Kidney (tissue), 14 donors: Measurements from ENCODE around the gene HRAS. TPM values are rescaled to one million over a fixed set of nuclear protein-coding genes. Genes with fewer than 3 reads are reported as not detected.

Source experiments
- DNase-seq, 5 donors: peaks; one replicate each; pipeline ENCODE4 v3.0.0-alpha.2; 2013 to 2020
- FAIRE-seq: peaks from 2 replicates; lab custom pipeline; 2012; peaks lifted over from hg19 to GRCh38; lab: Jason Lieb, UNC
- H3K27ac ChIP-seq, 2 donors: one replicate each; pipeline ENCODE4 v1.7.0; 2013; ENCODE audit warnings: low read depth in 2 of 2, low read length in 2 of 2, inconsistent platforms in 1 of 2
- H3K27me3 ChIP-seq: one replicate; pipeline ENCODE4 v1.7.1; 2013; ENCODE audit warnings: low read length, inconsistent platforms; ENCODE audit not compliant: control insufficient read depth, insufficient read depth
- H3K36me3 ChIP-seq, 3 donors: one replicate each; pipeline versions ENCODE4 v1.7.0 to v1.7.1; 2013; ENCODE audit warnings: low read length in 3 of 3, control low read depth in 1 of 3, inconsistent platforms in 1 of 3; ENCODE audit not compliant: insufficient read depth in 3 of 3, control insufficient read depth in 2 of 3
- H3K4me1 ChIP-seq, 3 donors: one replicate each; pipeline versions ENCODE4 v1.7.0 to v1.7.1; 2013; ENCODE audit warnings: low read length in 3 of 3, inconsistent platforms in 1 of 3, low read depth in 1 of 3; ENCODE audit not compliant: control insufficient read depth in 2 of 3, insufficient read depth in 2 of 3
- H3K4me3 ChIP-seq, 3 donors: one replicate each; pipeline versions ENCODE4 v1.7.0 to v1.8.1; 2013; ENCODE audit warnings: low read length in 3 of 3, control low read depth in 1 of 3, inconsistent platforms in 1 of 3
- H3K9ac ChIP-seq, 3 donors: one replicate each; pipeline versions ENCODE4 v1.7.0 to v1.7.1; 2013; ENCODE audit warnings: low read length in 3 of 3, control low read depth in 1 of 3, inconsistent platforms in 1 of 3
- H3K9me3 ChIP-seq, 3 donors: one replicate each; pipeline versions ENCODE4 v1.7.0 to v1.7.1; 2013; ENCODE audit warnings: low read length in 3 of 3, control low read depth in 1 of 3, inconsistent platforms in 1 of 3; ENCODE audit not compliant: control insufficient read depth in 2 of 3, insufficient read depth in 1 of 3
- CTCF ChIP-seq: IDR thresholded peaks from 3 replicates; pipeline ENCODE4 v1.5.1; 2012; ENCODE audit warnings: mild to moderate bottlenecking, moderate library complexity, borderline replicate concordance; ENCODE audit not compliant: insufficient read depth; ENCODE audit errors: extremely low read depth
- intact Hi-C: fragments of 100-400 bp; cut with DNase I; formaldehyde crosslinking; loops from one replicate; pipeline ENCODE4 v1.11.1; 2022
- polyA plus RNA-seq: library from polyadenylated mRNA; stranded (reverse); fragments of 350-450 nt; fragmentation: Illumina TruSeq; extraction: RNeasy Lipid Tissue Mini Kit (QIAGEN cat#74804); gene quantifications from one replicate; pipeline ENCODE4 v1.2.3, GENCODE V29; 2014; ENCODE audit warnings: low read depth, low replicate concordance; ENCODE audit not compliant: insufficient read depth
- total RNA-seq: library from RNA; stranded (reverse); fragmentation: NEBNext Ultra II Directional; extraction: Animal tissue kit (Norgen Biotek cat#: 25700); gene quantifications from one replicate; pipeline ENCODE4 v1.2.1, GENCODE V29; 2021
- donor health status: control.
- donor health status: control.
- donor health status: control.
- donor health status: control.
- donor health status: control.
- donor health status: DM: yes; HTN: yes; CAD: no.
- donor health status: Normal renal cell carcinoma (clear cell type).

HRAS gene
- total and polyA plus RNA-seq, 2 donors from 2014 or later: 66.1 to 100 TPM

GRCh38 chr11:529728-530411 lies 5.5 kb downstream of the HRAS start:
- Histone ChIP-seq H3K4me1 (peaks cover 0 to 9% (median 4%) of the 10 kb centered on the region in 3 donors), H3K27ac (no peak overlapping the region), H3K4me3 (no peak overlapping the region), H3K36me3 (no peaks in the 10 kb centered on the region), H3K9ac (no peak overlapping the region), H3K27me3 (no peaks in the 10 kb centered on the region), H3K9me3 (no peaks in the 10 kb centered on the region)
- intact Hi-C loops: no loop called here
- DNase-seq (peak in 1 of 5 donors; percentile 45), FAIRE-seq (no peak)
- TF ChIP-seq CTCF: no peak

- no peak overlapping the region for H3K4me3 ChIP-seq
- no peaks in the 10 kb centered on the region for H3K27me3 ChIP-seq
- peaks cover 0 to 4% (median under 1%) of the 10 kb centered on the region in 3 donors for H3K4me1 ChIP-seq
- H3K9ac ChIP-seq: no peak overlapping the region
- DNase-seq: peak in 1 of 5 donors; percentile 51
- no peaks in the 10 kb centered on the region for H3K9me3 ChIP-seq
- FAIRE-seq: no peak
- no peak overlapping the region for H3K27ac ChIP-seq
- TF ChIP-seq CTCF: no peak
- intact Hi-C loops: no loop called here
- no peaks in the 10 kb centered on the region for H3K36me3 ChIP-seq
These were observed 6.3 kb downstream of the HRAS start for GRCh38 chr11:528815-529727.

- Histone ChIP-seq H3K4me1 (no peaks in the 10 kb centered on the region), H3K4me3 (no peak overlapping the region), H3K36me3 (no peaks in the 10 kb centered on the region), H3K27ac (no peak overlapping the region), H3K9ac (no peak overlapping the region), H3K9me3 (no peaks in the 10 kb centered on the region), H3K27me3 (no peaks in the 10 kb centered on the region)
- intact Hi-C loops: no loop called here
- DNase-seq (peak in 1 of 5 donors; percentile 40), FAIRE-seq (no peak)
- no peak for TF ChIP-seq CTCF
These were observed 7.1 kb downstream of the HRAS start for GRCh38 chr11:528166-528814.
